Nephron progenitor cell (in vitro differentiated cells): ENCODE measurements around the gene IDH3A.

Experiments used
- DNase-seq: peaks from one replicate; pipeline ENCODE4 v3.0.0; 2021
- H3K27ac Mint-ChIP-seq: 2 replicates; pipeline ENCODE4 v1.8.0; 2021; ENCODE audit warnings: mild to moderate bottlenecking, moderate library complexity, mixed read lengths
- H3K27me3 Mint-ChIP-seq: 2 replicates; pipeline ENCODE4 v1.8.0; 2021; ENCODE audit warnings: mild to moderate bottlenecking, low read depth, mixed read lengths; ENCODE audit not compliant: poor library complexity
- H3K36me3 Mint-ChIP-seq: 2 replicates; pipeline ENCODE4 v1.8.0; 2021; ENCODE audit warnings: low read depth, mixed read lengths
- H3K4me1 Mint-ChIP-seq: 2 replicates; pipeline ENCODE4 v1.8.0; 2021; ENCODE audit warnings: mixed read lengths
- H3K4me3 Mint-ChIP-seq: 2 replicates; pipeline ENCODE4 v1.8.0; 2021; ENCODE audit warnings: mild to moderate bottlenecking, moderate library complexity, mixed read lengths
- H3K9me3 Mint-ChIP-seq: 2 replicates; pipeline ENCODE4 v1.8.0; 2021; ENCODE audit warnings: mild to moderate bottlenecking, moderate library complexity, mixed read lengths
- CTCF ChIP-seq: fragments of 200-600 bp; sonication (generic); IDR thresholded peaks from 2 replicates; pipeline ENCODE4 v1.5.0; 2021; ENCODE audit warnings: antibody characterized with exemption

IDH3A gene

GRCh38 chr15:78108300-78109084, 40.7 kb upstream of the IDH3A start:
- peak; percentile 74 for DNase-seq
- H3K9me3 Mint-ChIP-seq: no peaks in the 10 kb centered on the region
- peaks cover 6% of the 10 kb centered on the region for H3K36me3 Mint-ChIP-seq
- H3K4me3 Mint-ChIP-seq: no peak overlapping the region
- no peak overlapping the region for H3K27ac Mint-ChIP-seq
- H3K27me3 Mint-ChIP-seq: no peaks in the 10 kb centered on the region
- peaks cover 34% of the 10 kb centered on the region for H3K4me1 Mint-ChIP-seq
- peak; percentile 68 for TF ChIP-seq CTCF

GRCh38 chr15:78109156-78109555, 40.0 kb upstream of the IDH3A start:
- Mint-ChIP-seq H3K4me3 (no peak overlapping the region), H3K36me3 (peaks cover 6% of the 10 kb centered on the region), H3K4me1 (peaks cover 32% of the 10 kb centered on the region), H3K9me3 (no peaks in the 10 kb centered on the region), H3K27ac (no peak overlapping the region), H3K27me3 (no peaks in the 10 kb centered on the region)
- TF ChIP-seq CTCF: no peak
- no peak for DNase-seq

- Mint-ChIP-seq H3K27me3 (no peaks in the 10 kb centered on the region), H3K4me3 (no peak overlapping the region), H3K4me1 (peaks cover 23% of the 10 kb centered on the region)
Measured at GRCh38 chr15:78110096-78110495, 39.1 kb upstream of the IDH3A start.

DNA sequence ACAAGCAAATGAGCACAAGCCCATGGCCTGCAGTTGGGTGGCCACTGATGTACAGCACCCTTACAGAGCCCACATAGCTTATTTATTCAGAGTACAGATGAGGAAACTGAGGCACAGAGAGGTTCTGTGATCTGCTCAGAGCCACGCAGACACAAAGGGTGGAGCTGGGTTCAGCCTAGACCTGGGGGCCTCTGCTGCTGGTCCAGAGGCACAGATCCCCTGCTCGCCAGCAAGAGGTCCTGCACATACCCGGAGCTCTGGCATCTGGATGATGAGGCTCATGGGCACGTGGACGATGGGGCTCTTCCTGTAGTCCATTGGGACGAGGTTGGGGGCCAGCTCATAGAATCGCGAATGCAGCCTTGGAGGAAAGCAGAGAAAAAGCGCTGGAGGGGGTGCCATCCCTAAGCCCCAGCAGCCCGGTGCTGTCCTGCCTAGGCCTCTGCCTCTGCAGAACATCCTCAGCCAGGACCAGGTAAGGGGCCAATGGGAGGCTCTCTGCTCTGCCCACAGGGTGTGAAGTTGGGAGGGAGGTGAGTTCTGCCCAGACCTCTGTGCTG, 38.2 kb upstream of the IDH3A start:
- no peaks in the 10 kb centered on the region for H3K9me3 Mint-ChIP-seq
- no peaks in the 10 kb centered on the region for H3K27me3 Mint-ChIP-seq
- H3K4me3 Mint-ChIP-seq: no peak overlapping the region
- peaks cover 6% of the 10 kb centered on the region for H3K36me3 Mint-ChIP-seq
- H3K27ac Mint-ChIP-seq: no peak overlapping the region
- no peak for TF ChIP-seq CTCF
- DNase-seq: no peak
- peaks cover 14% of the 10 kb centered on the region for H3K4me1 Mint-ChIP-seq

More at GRCh38 chr15:78110096-78110495, 39.1 kb upstream of the IDH3A start:
- no peaks in the 10 kb centered on the region for H3K9me3 Mint-ChIP-seq
- no peak for TF ChIP-seq CTCF
- H3K27ac Mint-ChIP-seq: peak overlapping the region; percentile 62
- peaks cover 6% of the 10 kb centered on the region for H3K36me3 Mint-ChIP-seq
- no peak for DNase-seq

DNA sequence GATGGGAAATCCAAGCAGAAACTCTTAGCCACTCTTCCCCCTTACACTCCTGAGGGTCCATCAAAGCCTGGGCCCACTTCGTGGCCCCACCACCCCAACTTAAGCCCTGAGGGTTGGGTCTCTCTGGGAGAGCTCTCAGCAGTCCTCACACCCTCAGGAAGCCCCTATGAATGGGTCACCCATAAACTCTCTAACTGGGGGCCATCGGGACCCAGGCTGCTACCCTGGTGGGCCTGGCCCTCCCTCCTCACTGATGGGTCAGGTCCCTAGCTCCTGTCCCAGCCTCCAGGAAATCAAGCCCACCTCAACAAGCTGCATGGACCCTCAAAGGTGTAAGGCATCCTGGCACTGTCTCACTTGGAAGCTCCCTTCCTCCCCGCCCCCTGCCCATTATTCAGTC, 37.4 kb upstream of the IDH3A start:
- peaks cover 1% of the 10 kb centered on the region for H3K36me3 Mint-ChIP-seq
- TF ChIP-seq CTCF: no peak
- no peak overlapping the region for H3K27ac Mint-ChIP-seq
- no peak overlapping the region for H3K4me3 Mint-ChIP-seq
- H3K27me3 Mint-ChIP-seq: no peaks in the 10 kb centered on the region
- peaks cover 12% of the 10 kb centered on the region for H3K4me1 Mint-ChIP-seq
- H3K9me3 Mint-ChIP-seq: no peaks in the 10 kb centered on the region
- DNase-seq: no peak

DNA sequence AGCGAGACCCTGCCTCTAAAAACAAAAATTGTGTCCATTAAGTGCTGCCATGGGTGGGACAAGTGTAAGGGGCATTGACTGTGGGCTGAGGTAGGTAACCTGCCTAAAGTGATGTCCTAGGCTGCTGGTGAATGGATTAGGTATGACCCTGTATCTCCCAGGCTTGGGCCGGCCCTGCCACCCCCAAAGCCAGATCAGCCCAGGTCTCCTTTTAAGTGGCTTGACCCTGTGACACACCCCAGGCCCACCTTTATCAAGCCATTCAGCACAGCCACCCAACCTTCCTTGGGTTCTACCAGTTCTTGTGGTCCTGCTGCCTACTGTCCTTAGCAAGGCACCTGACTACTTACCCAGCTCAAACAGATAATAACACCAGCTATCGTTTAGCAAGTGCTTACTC, 36.6 kb upstream of the IDH3A start:
- H3K27me3 Mint-ChIP-seq: no peaks in the 10 kb centered on the region
- H3K9me3 Mint-ChIP-seq: no peaks in the 10 kb centered on the region
- no peak for DNase-seq
- H3K4me3 Mint-ChIP-seq: no peak overlapping the region
- H3K27ac Mint-ChIP-seq: no peak overlapping the region
- H3K4me1 Mint-ChIP-seq: peaks cover 13% of the 10 kb centered on the region
- H3K36me3 Mint-ChIP-seq: no peaks in the 10 kb centered on the region
- TF ChIP-seq CTCF: no peak
